HepG2 (cell line): Measurements from ENCODE around the gene MAP6D1. TPM values are rescaled to one million over a fixed set of nuclear protein-coding genes. Genes with fewer than 3 reads are reported as not detected.

ENCODE experiments used
- AFF4 ChIP-seq: sonication (generic); formaldehyde crosslinking; IDR thresholded peaks from 2 replicates; pipeline ENCODE4 v1.4.0; 2020; ENCODE audit warnings: missing genetic modification reagents
- ASH2L ChIP-seq: fragments of 300-600, 200-600 bp; sonication (generic); IDR thresholded peaks from 2 replicates; pipeline ENCODE4 v1.7.0; 2017; ENCODE audit warnings: low read depth, mild to moderate bottlenecking, moderate library complexity, mixed read lengths, low read length; ENCODE audit not compliant: insufficient read length
- CAMTA2 ChIP-seq: sonication (generic); formaldehyde crosslinking; IDR thresholded peaks from 2 replicates; pipeline ENCODE4 v1.4.0; 2020; ENCODE audit warnings: mild to moderate bottlenecking, missing genetic modification reagents, borderline replicate concordance
- CBX5 ChIP-seq: sonication (generic); formaldehyde crosslinking; IDR thresholded peaks from 2 replicates; pipeline ENCODE4 v1.4.0; 2020; ENCODE audit warnings: missing genetic modification reagents, borderline replicate concordance
- ETV6 ChIP-seq: sonication (generic); formaldehyde crosslinking; conservative IDR thresholded peaks from 2 replicates; pipeline ENCODE4 v1.4.0; 2020; ENCODE audit warnings: missing genetic modification reagents
- SETDB1 ChIP-seq: sonication (generic); formaldehyde crosslinking; IDR thresholded peaks from 2 replicates; pipeline ENCODE4 v1.5.1; 2020; ENCODE audit warnings: missing genetic modification reagents, mild to moderate bottlenecking, borderline replicate concordance
- SIX4 ChIP-seq: sonication (generic); formaldehyde crosslinking; IDR thresholded peaks from 2 replicates; pipeline ENCODE4 v1.4.0; 2020; ENCODE audit warnings: missing genetic modification reagents
- ZFP62 ChIP-seq: sonication (generic); formaldehyde crosslinking; IDR thresholded peaks from 2 replicates; pipeline ENCODE4 v1.4.0; 2020; ENCODE audit warnings: missing genetic modification reagents
- ZMAT5 ChIP-seq: sonication (generic); formaldehyde crosslinking; IDR thresholded peaks from 2 replicates; pipeline ENCODE4 v1.5.0; 2020; ENCODE audit warnings: mild to moderate bottlenecking, low read depth, missing genetic modification reagents, borderline replicate concordance
- ZNF121 ChIP-seq: sonication (generic); formaldehyde crosslinking; IDR thresholded peaks from 2 replicates; pipeline ENCODE4 v1.5.0; 2020; ENCODE audit warnings: mild to moderate bottlenecking, missing genetic modification reagents
- ZNF543 ChIP-seq: sonication (generic); formaldehyde crosslinking; IDR thresholded peaks from 2 replicates; pipeline ENCODE4 v1.4.0; 2020; ENCODE audit warnings: mild to moderate bottlenecking, missing genetic modification reagents
- ZNF558 ChIP-seq: sonication (generic); formaldehyde crosslinking; IDR thresholded peaks from 2 replicates; pipeline ENCODE4 v1.9.0; 2022; ENCODE audit warnings: mild to moderate bottlenecking, missing genetic modification reagents, borderline replicate concordance
- ZNF646 ChIP-seq: sonication (generic); formaldehyde crosslinking; IDR thresholded peaks from 2 replicates; pipeline ENCODE4 v1.9.0; 2021; ENCODE audit warnings: mild to moderate bottlenecking, missing genetic modification reagents
- ZNF691 ChIP-seq: sonication (generic); formaldehyde crosslinking; IDR thresholded peaks from 2 replicates; pipeline ENCODE4 v1.4.0; 2020; ENCODE audit warnings: missing genetic modification reagents, low read depth, mild to moderate bottlenecking, borderline replicate concordance
- ZNF709 ChIP-seq: sonication (generic); formaldehyde crosslinking; IDR thresholded peaks from 2 replicates; pipeline ENCODE4 v1.5.0; 2020; ENCODE audit warnings: mild to moderate bottlenecking, missing genetic modification reagents
- ZNF883 ChIP-seq: sonication (generic); formaldehyde crosslinking; IDR thresholded peaks from 2 replicates; pipeline ENCODE4 v1.5.1; 2020; ENCODE audit warnings: mild to moderate bottlenecking, missing genetic modification reagents; ENCODE audit errors: not compliant biosample characterization
- ZSCAN21 ChIP-seq: sonication (generic); formaldehyde crosslinking; IDR thresholded peaks from 2 replicates; pipeline ENCODE4 v1.8.0; 2022; ENCODE audit warnings: mild to moderate bottlenecking, missing genetic modification reagents, moderate library complexity, borderline replicate concordance
- polyA plus RNA-seq, 8 experiments: library from polyadenylated mRNA; depleted of rRNA in 3 of 8; stranded (reverse) in 7 of 8; unstranded in 1 of 8; fragments of >200 nt; fragmentation: Illumina TruSeq in 4 of 8; extraction: Trizol in 4 of 8; gene quantifications; 2 replicates each; pipeline versions ENCODE4 v1.2.1 to v1.2.3, GENCODE V29; 2011 to 2016; ENCODE audit warnings: low read depth in 4 of 8, missing spikeins in 1 of 8, mixed read lengths in 1 of 8; ENCODE audit not compliant: insufficient read depth in 1 of 8
- total RNA-seq, 5 experiments: library from RNA; depleted of rRNA; stranded (reverse); fragments of >200 nt; fragmentation: Illumina TruSeq; extraction: Trizol; gene quantifications; 2 replicates each; pipeline ENCODE4 v1.2.3, GENCODE V29; 2016; ENCODE audit warnings: low read depth in 1 of 5

Gene MAP6D1
- total and polyA plus RNA-seq, 2 of the 13 experiments (the other 11 are each of a cell fraction or from before 2014, with no cell fraction given): 0.12 to 0.62 TPM

GRCh38 chr3:183766745-183767606 lies 58.4 kb downstream of the MAP6D1 start (continued):
- TF ChIP-seq ZNF883 (peak; percentile 55), ZSCAN21 (CRISPR knock-in tag) (no peak), CBX5 (no peak), AFF4 (CRISPR knock-in tag) (no peak), ZNF709 (CRISPR knock-in tag) (no peak), CAMTA2 (CRISPR knock-in tag) (no peak), ZMAT5 (CRISPR knock-in tag) (no peak), ZNF121 (CRISPR knock-in tag) (peak; percentile 95), ZNF646 (CRISPR knock-in tag) (no peak), ETV6 (CRISPR knock-in tag) (no peak), ASH2L (no peak), ZNF558 (CRISPR knock-in tag) (no peak), ZNF543 (no peak), SETDB1 (no peak), ZNF691 (CRISPR knock-in tag) (peak; percentile 44; the same call in 1 of the 2 replicates), ZFP62 (CRISPR knock-in tag) (0 out of 2 replicates have a peak, but pooled peaks have one; percentile 45), SIX4 (CRISPR knock-in tag) (no peak)
